K562 (cell line): ENCODE results near the gene CALCOCO2. TPM values are rescaled to one million over a fixed set of nuclear protein-coding genes. Genes with fewer than 3 reads are reported as not detected.

Experiments
- CCNT2 ChIP-seq: IDR thresholded peaks from 2 replicates; pipeline ENCODE4 v1.6.1; 2011; ENCODE audit warnings: borderline replicate concordance, low read depth, mild to moderate bottlenecking, moderate library complexity, mixed read lengths, low read length; ENCODE audit not compliant: insufficient read length; ENCODE audit errors: extremely low read depth
- CGGBP1 ChIP-seq: fragments of 250-450 bp; sonication (Bioruptor Pico); IDR thresholded peaks from 2 replicates; pipeline ENCODE4 v1.9.0; 2021; ENCODE audit warnings: mild to moderate bottlenecking
- CREB3L1 ChIP-seq: fragments of 450-650 bp; IDR thresholded peaks from 2 replicates; pipeline ENCODE4 v1.6.1; 2014; ENCODE audit warnings: low read depth, mild to moderate bottlenecking, moderate library complexity, borderline replicate concordance
- DMBX1 ChIP-seq: fragments of 250-450 bp; sonication (Bioruptor Pico); IDR thresholded peaks from 2 replicates; pipeline ENCODE4 v1.8.0; 2022; ENCODE audit warnings: inconsistent platforms, mild to moderate bottlenecking, moderate library complexity, borderline replicate concordance
- DPF2 ChIP-seq: fragments of 450-650 bp; IDR thresholded peaks from 2 replicates; pipeline ENCODE4 v1.6.1; 2016
- E4F1 ChIP-seq: fragments of 250-450 bp; sonication (Bioruptor Pico); IDR thresholded peaks from 2 replicates; pipeline ENCODE4 v1.5.0; 2021; ENCODE audit warnings: mild to moderate bottlenecking, borderline replicate concordance
- GMEB1 ChIP-seq: fragments of 250-450 bp; sonication (Bioruptor Pico); IDR thresholded peaks from 2 replicates; pipeline ENCODE4 v1.4.0; 2020; ENCODE audit warnings: mild to moderate bottlenecking
- JUND ChIP-seq, 2 experiments: IDR thresholded peaks; 2 replicates in 1 of 2; 3 replicates in 1 of 2; pipeline ENCODE4 v1.6.1; 2011; ENCODE audit warnings: borderline replicate concordance in 2 of 2, low read depth in 2 of 2, low read length in 2 of 2, improper control_type of control experiment in 1 of 2, missing biosample characterization in 1 of 2, missing genetic modification characterization in 1 of 2, missing genetic modification reagents in 1 of 2
- OTX1 ChIP-seq: fragments of 450-650 bp; formaldehyde crosslinking; IDR thresholded peaks from 2 replicates; pipeline ENCODE4 v1.4.0; 2022; ENCODE audit warnings: mild to moderate bottlenecking
- PML ChIP-seq: IDR thresholded peaks from 2 replicates; pipeline ENCODE4 v1.6.1; 2012; ENCODE audit warnings: low read length, inconsistent platforms
- POLR2G ChIP-seq: fragments of 200-400 bp; formaldehyde crosslinking; IDR thresholded peaks from 2 replicates; pipeline ENCODE4 v1.6.1; 2017; ENCODE audit warnings: low read depth, mild to moderate bottlenecking, antibody characterized with exemption, low read length, moderate library complexity
- SAFB ChIP-seq: fragments of 200-400 bp; formaldehyde crosslinking; IDR thresholded peaks from 2 replicates; pipeline ENCODE4 v1.6.1; 2017; ENCODE audit warnings: low read depth, low read length, borderline replicate concordance
- SMARCE1 ChIP-seq: fragments of 450-650 bp; IDR thresholded peaks from 2 replicates; pipeline ENCODE4 v1.7.1; 2016; ENCODE audit warnings: mild to moderate bottlenecking
- ZBTB1 ChIP-seq: sonication (generic); formaldehyde crosslinking; IDR thresholded peaks from 2 replicates; pipeline ENCODE4 v1.8.1; 2023; ENCODE audit warnings: missing genetic modification reagents, low read depth, mild to moderate bottlenecking, borderline replicate concordance
- ZFX ChIP-seq: sonication (generic); formaldehyde crosslinking; IDR thresholded peaks from 2 replicates; pipeline ENCODE4 v1.8.0; 2022; ENCODE audit warnings: mild to moderate bottlenecking, missing genetic modification reagents, moderate library complexity
- ZNF165 ChIP-seq: fragments of 250-450 bp; sonication (Bioruptor Pico); IDR thresholded peaks from 2 replicates; pipeline ENCODE4 v1.4.0; 2020; ENCODE audit warnings: borderline replicate concordance
- ZNF263 ChIP-seq: sonication (generic); formaldehyde crosslinking; IDR thresholded peaks from 2 replicates; pipeline ENCODE4 v1.8.0; 2022; ENCODE audit warnings: mild to moderate bottlenecking, missing genetic modification reagents, borderline replicate concordance
- polyA plus RNA-seq, 8 experiments: library from polyadenylated mRNA; depleted of rRNA in 4 of 8; stranded (reverse) in 5 of 8; unstranded in 3 of 8; fragments of >200 nt; fragmentation: Nextera tagmentation in 2 of 8; fragmentation: Illumina TruSeq in 1 of 8; extraction: Ambion mirVana in 2 of 8; extraction: Trizol in 1 of 8; gene quantifications; 2 replicates each; pipeline versions ENCODE4 v1.2.1 to v1.2.3, GENCODE V29; 2011 to 2014; ENCODE audit warnings: inconsistent platforms in 1 of 8, missing spikeins in 1 of 8
- total RNA-seq, 7 experiments: library from RNA; depleted of rRNA in 6 of 7; stranded (reverse); fragments of >200 nt in 6 of 7; fragmentation: Illumina TruSeq in 2 of 7; extraction: Trizol in 2 of 7; gene quantifications; 2 replicates each; pipeline versions ENCODE4 v1.2.1 to v1.2.3, GENCODE V29; 2011 to 2021; ENCODE audit warnings: low replicate concordance in 1 of 7

The CALCOCO2 gene
- total and polyA plus RNA-seq, 9 of the 15 experiments (the other 6 are each of a cell fraction or from before 2014, with no cell fraction given), result 24.1 to 87.3 (median 67.5) TPM

- TF ChIP-seq ZNF263 (CRISPR knock-in tag) (peak; percentile 39; the same call in 1 of the 2 replicates), ZNF165 (CRISPR knock-in tag) (no peak), E4F1 (no peak), CCNT2 (peak; percentile 66), ZFX (peak; percentile 95), DPF2 (peak; percentile 72), OTX1 (CRISPR knock-in tag) (peak; percentile 68; the same call in 1 of the 2 replicates), SAFB (0 out of 2 replicates have a peak, but pooled peaks have one; percentile 10), JUND (IDR thresholded peaks at IDR 0.05; ENCODE audit: borderline replicate concordance, low read depth, low read length) (peak; percentile 45; the same call in 1 of the 2 replicates), JUND (tag; IDR thresholded peaks at IDR 0.05; ENCODE audit: borderline replicate concordance, low read depth, low read length) (no peak; the same call in 2 of the 3 replicates), PML (peak; percentile 62; the same call in 1 of the 2 replicates), DMBX1 (CRISPR knock-in tag) (peak; percentile 63), CREB3L1 (peak; percentile 86; the same call in 1 of the 2 replicates), GMEB1 (CRISPR knock-in tag) (no peak), ZBTB1 (CRISPR knock-in tag) (peak; percentile 61; the same call in 1 of the 2 replicates), CGGBP1 (no peak), POLR2G (peak; percentile 95), SMARCE1 (peak; percentile 65; the same call in 1 of the 2 replicates)
Measured at GRCh38 chr17:48908047-48908843, 77.4 kb downstream of the CALCOCO2 start, which contains the start of gene UBE2Z (continued).
